Measurements from ENCODE around the gene VPS33B. TPM values are rescaled to one million over a fixed set of nuclear protein-coding genes. Genes with fewer than 3 reads are reported as not detected.

The VPS33B gene
- total RNA-seq, 1 experiment from 2014 or later, result 11.7 TPM

DNA sequence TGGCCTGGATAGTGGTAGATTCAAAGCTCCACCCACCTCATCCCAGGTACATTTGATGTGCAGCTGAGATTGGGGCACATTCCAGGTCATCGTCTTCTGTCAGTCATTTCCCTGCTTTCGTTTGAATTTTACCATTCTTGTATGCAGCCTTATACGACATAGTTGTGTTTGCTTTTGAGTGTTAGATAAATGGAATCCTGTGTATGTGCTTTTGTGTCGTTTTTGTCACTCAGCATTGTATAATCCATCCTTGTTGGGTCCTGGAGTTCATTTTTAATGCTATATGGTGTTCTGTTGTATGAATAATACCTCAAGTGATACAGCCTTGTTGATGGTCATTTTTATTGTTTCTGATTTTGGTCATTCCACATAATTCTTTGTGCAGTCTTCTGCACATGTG, 60.4 kb downstream of the VPS33B start:
- Mint-ChIP-seq H3K4me3 (ENCODE audit: unreplicated experiment) (no peak overlapping the region), H3K27ac (ENCODE audit: low read depth, unreplicated experiment) (no peak overlapping the region), H3K4me1 (ENCODE audit: insufficient read depth, unreplicated experiment) (peaks cover 15% of the 10 kb centered on the region), H3K36me3 (ENCODE audit: insufficient read depth, unreplicated experiment) (peaks cover 38% of the 10 kb centered on the region), H3K27me3 (ENCODE audit: insufficient read depth, unreplicated experiment) (no peaks in the 10 kb centered on the region), H3K9me3 (ENCODE audit: unreplicated experiment) (no peaks in the 10 kb centered on the region)
- no peak for DNase-seq (ENCODE audit: unreplicated experiment)
- ChIA-PET CTCF (interaction anchor here (2.5 kb wide), 1 partner anchor 310 kb away, joined by 8 read pairs; no protein-coding TSS in a partner anchor), POLR2A (no interaction called here)
- TF ChIP-seq, protein P1, sequence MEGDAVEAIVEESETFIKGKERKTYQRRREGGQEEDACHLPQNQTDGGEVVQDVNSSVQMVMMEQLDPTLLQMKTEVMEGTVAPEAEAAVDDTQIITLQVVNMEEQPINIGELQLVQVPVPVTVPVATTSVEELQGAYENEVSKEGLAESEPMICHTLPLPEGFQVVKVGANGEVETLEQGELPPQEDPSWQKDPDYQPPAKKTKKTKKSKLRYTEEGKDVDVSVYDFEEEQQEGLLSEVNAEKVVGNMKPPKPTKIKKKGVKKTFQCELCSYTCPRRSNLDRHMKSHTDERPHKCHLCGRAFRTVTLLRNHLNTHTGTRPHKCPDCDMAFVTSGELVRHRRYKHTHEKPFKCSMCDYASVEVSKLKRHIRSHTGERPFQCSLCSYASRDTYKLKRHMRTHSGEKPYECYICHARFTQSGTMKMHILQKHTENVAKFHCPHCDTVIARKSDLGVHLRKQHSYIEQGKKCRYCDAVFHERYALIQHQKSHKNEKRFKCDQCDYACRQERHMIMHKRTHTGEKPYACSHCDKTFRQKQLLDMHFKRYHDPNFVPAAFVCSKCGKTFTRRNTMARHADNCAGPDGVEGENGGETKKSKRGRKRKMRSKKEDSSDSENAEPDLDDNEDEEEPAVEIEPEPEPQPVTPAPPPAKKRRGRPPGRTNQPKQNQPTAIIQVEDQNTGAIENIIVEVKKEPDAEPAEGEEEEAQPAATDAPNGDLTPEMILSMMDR (IDR thresholded peaks at IDR 0.05; ENCODE audit: unreplicated experiment), result no peak
- intact Hi-C loops (cut with micrococcal nuclease), result no loop called here
- no TSS peak for BruUV-seq (replicated peaks)

DNA sequence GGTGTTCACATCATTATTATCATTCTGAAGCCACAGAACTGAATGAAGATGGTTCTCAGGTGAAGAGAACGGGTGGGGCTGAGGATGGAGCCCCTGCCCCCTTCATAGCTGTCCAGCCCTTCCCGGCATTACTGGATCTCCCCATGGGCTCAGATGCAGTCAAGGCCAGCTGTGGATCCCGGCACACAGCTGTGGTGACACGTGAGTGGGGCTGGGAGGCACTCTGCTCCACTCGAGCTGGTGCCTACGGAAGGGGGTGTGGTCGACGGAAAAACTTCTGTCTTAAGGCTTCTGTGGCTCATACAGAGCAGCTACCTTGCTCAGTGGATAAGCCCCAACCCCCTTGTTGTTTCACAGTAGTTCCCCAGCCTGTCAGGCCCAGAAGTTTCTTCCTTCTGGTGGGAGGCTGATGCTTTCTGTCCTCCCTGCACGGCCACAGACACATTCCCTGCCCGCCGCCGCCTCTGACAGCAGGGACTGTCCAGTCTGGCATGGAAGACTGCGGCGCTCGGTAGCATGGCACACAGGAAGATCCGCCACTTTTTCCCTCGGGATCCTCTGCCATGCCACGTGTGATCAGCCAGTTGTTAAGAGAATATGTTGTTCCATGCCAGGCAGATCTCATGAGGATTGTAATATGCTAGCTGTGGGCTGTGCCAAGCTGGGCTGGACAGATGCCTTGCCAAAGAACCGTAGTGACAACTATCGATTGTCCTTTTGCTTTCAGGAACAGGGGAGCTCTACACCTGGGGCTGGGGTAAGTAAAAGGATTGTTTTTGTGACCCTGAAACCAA, 61.9 kb downstream of the VPS33B start:
- no TSS peak for BruUV-seq (replicated peaks)
- Mint-ChIP-seq H3K27me3 (ENCODE audit: insufficient read depth, unreplicated experiment) (no peaks in the 10 kb centered on the region), H3K27ac (ENCODE audit: low read depth, unreplicated experiment) (no peak overlapping the region), H3K9me3 (ENCODE audit: unreplicated experiment) (no peaks in the 10 kb centered on the region), H3K36me3 (ENCODE audit: insufficient read depth, unreplicated experiment) (peaks cover 24% of the 10 kb centered on the region), H3K4me1 (ENCODE audit: insufficient read depth, unreplicated experiment) (peaks cover 15% of the 10 kb centered on the region), H3K4me3 (ENCODE audit: unreplicated experiment) (no peak overlapping the region)
- TF ChIP-seq, protein P1 (IDR thresholded peaks at IDR 0.05; ENCODE audit: unreplicated experiment), result no peak
- no peak for DNase-seq (ENCODE audit: unreplicated experiment)
- intact Hi-C loops (cut with micrococcal nuclease), result no loop called here
- CTCF ChIA-PET, result interaction anchor here (0.6 to 8.4 kb wide), 8 partner anchors 10 to 312 kb away, joined by 3 to 105 read pairs (median 6); no protein-coding TSS in a partner anchor
- POLR2A ChIA-PET, result no interaction called here

DNA sequence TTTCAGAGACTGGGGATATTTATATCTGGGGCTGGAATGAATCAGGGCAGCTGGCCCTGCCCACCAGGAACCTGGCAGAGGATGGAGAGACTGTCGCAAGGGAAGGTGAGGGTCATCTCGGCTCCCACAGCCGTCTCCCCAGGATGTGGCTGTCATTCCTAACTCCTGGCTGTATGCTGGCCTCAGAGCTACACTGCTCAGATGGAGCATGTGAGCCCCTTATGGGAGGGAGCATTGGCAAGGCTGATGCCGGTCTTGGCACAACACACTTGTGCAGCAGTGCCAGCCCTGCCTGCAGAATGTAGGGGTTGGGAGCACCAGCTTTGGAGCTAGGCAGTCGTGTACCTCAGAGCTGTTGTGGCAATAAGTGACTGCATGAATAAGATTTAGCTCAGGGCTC, 62.5 kb downstream of the VPS33B start:
- no peak for DNase-seq (ENCODE audit: unreplicated experiment)
- Mint-ChIP-seq H3K4me3 (ENCODE audit: unreplicated experiment) (no peak overlapping the region), H3K27ac (ENCODE audit: low read depth, unreplicated experiment) (no peak overlapping the region), H3K27me3 (ENCODE audit: insufficient read depth, unreplicated experiment) (no peaks in the 10 kb centered on the region), H3K4me1 (ENCODE audit: insufficient read depth, unreplicated experiment) (peaks cover 15% of the 10 kb centered on the region), H3K9me3 (ENCODE audit: unreplicated experiment) (no peaks in the 10 kb centered on the region), H3K36me3 (ENCODE audit: insufficient read depth, unreplicated experiment) (peaks cover 22% of the 10 kb centered on the region)
- intact Hi-C loops (cut with micrococcal nuclease), result no loop called here
- CTCF ChIA-PET, result interaction anchor here (0.5 to 8.4 kb wide), 8 partner anchors 11 to 312 kb away, joined by 3 to 105 read pairs (median 6); no protein-coding TSS in a partner anchor
- TF ChIP-seq, protein P1 (IDR thresholded peaks at IDR 0.05; ENCODE audit: unreplicated experiment), result no peak
- POLR2A ChIA-PET, result interaction anchor here (0.6 kb wide), 1 partner anchor 24 kb away, joined by 4 read pairs; no protein-coding TSS in a partner anchor
- no TSS peak for BruUV-seq (replicated peaks)

DNA sequence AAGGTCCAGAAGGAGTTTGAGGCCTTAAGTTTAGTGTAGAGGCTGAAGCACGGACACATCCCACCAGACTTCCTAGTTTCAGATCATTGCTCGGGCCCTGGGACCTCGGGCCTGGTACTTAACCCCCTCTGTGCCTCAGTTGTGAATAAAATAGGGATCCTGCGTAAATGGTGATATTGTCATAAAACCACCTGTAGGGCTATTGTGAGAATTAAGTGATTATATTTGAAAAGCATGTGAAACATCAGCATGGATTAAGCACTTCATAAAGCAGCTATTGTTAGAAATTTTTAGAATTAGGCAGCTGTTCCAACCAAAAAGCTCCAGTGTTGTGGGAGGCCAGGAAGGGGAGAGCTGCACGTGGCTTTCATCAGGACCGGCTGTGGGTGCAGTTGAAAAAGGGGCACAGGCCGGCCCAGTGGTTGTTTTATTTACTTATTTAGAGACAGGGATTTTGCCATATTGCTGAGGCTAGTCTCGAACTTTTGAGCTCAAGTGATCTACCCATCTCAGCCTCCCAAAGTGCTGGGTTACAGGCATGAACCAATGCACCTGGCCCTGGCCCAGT, 63.3 kb downstream of the VPS33B start:
- no peak overlapping the region for H3K4me3 Mint-ChIP-seq (ENCODE audit: unreplicated experiment)
- DNase-seq (ENCODE audit: unreplicated experiment), result no peak
- TF ChIP-seq, protein P1 (IDR thresholded peaks at IDR 0.05; ENCODE audit: unreplicated experiment), result no peak
- ChIA-PET POLR2A (interaction anchor here (0.6 to 2.7 kb wide), 3 partner anchors 12 to 34 kb away, joined by 4 to 13 read pairs (median 5); no protein-coding TSS in a partner anchor), CTCF (interaction anchor here (0.5 to 8.4 kb wide), 10 partner anchors 10 to 295 kb away, joined by 3 to 116 read pairs (median 13); partner anchors contain the start of genes HDDC3, UNC45A and VPS33B)
- intact Hi-C loops (cut with micrococcal nuclease), result no loop called here
- H3K27me3 Mint-ChIP-seq (ENCODE audit: insufficient read depth, unreplicated experiment), result no peaks in the 10 kb centered on the region
- peaks cover 15% of the 10 kb centered on the region for H3K4me1 Mint-ChIP-seq (ENCODE audit: insufficient read depth, unreplicated experiment)
- H3K36me3 Mint-ChIP-seq (ENCODE audit: insufficient read depth, unreplicated experiment), result peaks cover 27% of the 10 kb centered on the region
- BruUV-seq (replicated peaks), result no TSS peak
- no peak overlapping the region for H3K27ac Mint-ChIP-seq (ENCODE audit: low read depth, unreplicated experiment)
- H3K9me3 Mint-ChIP-seq (ENCODE audit: unreplicated experiment), result no peaks in the 10 kb centered on the region
